SU-DHL-6 (cell line): ENCODE measurements around the gene SYTL1.

ENCODE experiments used
- H2AFZ ChIP-seq: fragments of 200-600 bp; sonication (generic); 2 replicates; pipeline ENCODE4 v1.6.1; 2014; ENCODE audit warnings: low read depth, mild to moderate bottlenecking, moderate library complexity, mixed read lengths, antibody characterized with exemption, low read length; ENCODE audit not compliant: severe bottlenecking
- H3F3A ChIP-seq: fragments of 200-600 bp; shearing (Covaris generic); 2 replicates; pipeline ENCODE4 v1.6.0; 2016; ENCODE audit warnings: antibody characterized with exemption, mild to moderate bottlenecking; ENCODE audit not compliant: insufficient read depth
- H3K27ac ChIP-seq: fragments of 200-600 bp; sonication (generic); 2 replicates; pipeline ENCODE4 v1.5.1; 2016; ENCODE audit warnings: low read depth, mild to moderate bottlenecking, low read length, moderate library complexity, mixed read lengths
- H3K27me3 ChIP-seq: fragments of 200-600 bp; sonication (generic), shearing (Covaris generic); 2 replicates; pipeline ENCODE4 v1.6.0; 2014; ENCODE audit warnings: mild to moderate bottlenecking, low read length
- H3K36me3 ChIP-seq: fragments of 200-600 bp; sonication (generic); 2 replicates; pipeline ENCODE4 v1.6.1; 2014; ENCODE audit warnings: mild to moderate bottlenecking, low read length, mixed read lengths
- H3K4me2 ChIP-seq: fragments of 300-600, 200-600 bp; shearing (Covaris generic), sonication (generic); 2 replicates; pipeline ENCODE4 v1.6.0; 2014; ENCODE audit warnings: low read length, low read depth, mild to moderate bottlenecking; ENCODE audit not compliant: poor library complexity, severe bottlenecking
- H3K4me3 ChIP-seq: fragments of 200-600 bp; sonication (generic); 2 replicates; pipeline ENCODE4 v1.5.1; 2014; ENCODE audit warnings: antibody characterized with exemption, low read length, mild to moderate bottlenecking, mixed read lengths; ENCODE audit not compliant: insufficient read depth, poor library complexity, severe bottlenecking
- H3K79me2 ChIP-seq: fragments of 200-600 bp; sonication (generic); 2 replicates; pipeline ENCODE4 v1.6.1; 2014; ENCODE audit warnings: mild to moderate bottlenecking, low read length, moderate library complexity; ENCODE audit not compliant: insufficient read depth
- H3K9ac ChIP-seq: fragments of 200-600 bp; sonication (generic); 2 replicates; pipeline ENCODE4 v1.7.0; 2014; ENCODE audit warnings: mild to moderate bottlenecking, low read length
- H3K9me2 ChIP-seq: fragments of 200-600 bp; sonication (generic); replicated peaks from 2 replicates; pipeline ENCODE4 v1.6.1; 2014; ENCODE audit warnings: low read length; ENCODE audit not compliant: insufficient read depth
- H3K9me3 ChIP-seq: fragments of 200-600 bp; sonication (generic); 2 replicates; pipeline ENCODE4 v1.6.1; 2014; ENCODE audit warnings: low read length, mixed read lengths; ENCODE audit not compliant: insufficient read depth
- H4K20me1 ChIP-seq: fragments of 200-600 bp; sonication (generic); 2 replicates; pipeline ENCODE4 v1.6.1; 2014; ENCODE audit warnings: low read depth, mild to moderate bottlenecking, antibody characterized with exemption, low read length, moderate library complexity, mixed read lengths
- CTCF ChIP-seq: fragments of 200-600 bp; sonication (generic); IDR thresholded peaks from one replicate; pipeline ENCODE4 v1.5.1; 2017; ENCODE audit warnings: antibody characterized with exemption, mild to moderate bottlenecking, low read length, moderate library complexity; ENCODE audit not compliant: insufficient read depth, poor library complexity, severe bottlenecking
- EZH2phosphoT487 ChIP-seq: fragments of 200-600 bp; sonication (generic), shearing (Covaris generic); conservative IDR thresholded peaks from 2 replicates; pipeline ENCODE4 v1.6.1; 2018; ENCODE audit warnings: mild to moderate bottlenecking, antibody characterized with exemption, low read length, moderate library complexity, mixed read lengths

Gene SYTL1

GRCh38 chr1:27335506-27336422, 6.1 kb upstream of the SYTL1 start:
- Histone ChIP-seq H4K20me1 (no peaks in the 10 kb centered on the region), H2AFZ (no peak overlapping the region), H3F3A (peaks cover under 1% of the 10 kb centered on the region; the same call in 1 of the 2 replicates), H3K9ac (no peak overlapping the region), H3K4me3 (no peak overlapping the region), H3K4me2 (no peak overlapping the region), H3K79me2 (0 out of 2 replicates have a peak, but pooled peaks cover 2% of the 10 kb centered on the region), H3K9me3 (no peaks in the 10 kb centered on the region), H3K27ac (no peak overlapping the region), H3K27me3 (no peaks in the 10 kb centered on the region), H3K36me3 (no peaks in the 10 kb centered on the region), H3K9me2 (no peaks in the 10 kb centered on the region)
- no peak for TF ChIP-seq CTCF
- no peak for TF ChIP-seq EZH2phosphoT487

- H3K79me2 ChIP-seq: no peaks in the 10 kb centered on the region
- no peaks in the 10 kb centered on the region for H4K20me1 ChIP-seq
- H3K9ac ChIP-seq: no peak overlapping the region
- peaks cover 10% of the 10 kb centered on the region for H3F3A ChIP-seq
- no peak overlapping the region for H2AFZ ChIP-seq
- no peaks in the 10 kb centered on the region for H3K9me2 ChIP-seq
- H3K36me3 ChIP-seq: no peaks in the 10 kb centered on the region
- H3K27ac ChIP-seq: no peak overlapping the region
- H3K9me3 ChIP-seq: no peaks in the 10 kb centered on the region
- H3K27me3 ChIP-seq: no peaks in the 10 kb centered on the region
- no peak overlapping the region for H3K4me2 ChIP-seq
- TF ChIP-seq CTCF (no peak), EZH2phosphoT487 (no peak)
- no peak overlapping the region for H3K4me3 ChIP-seq
Measured at GRCh38 chr1:27336756-27337155, 5.1 kb upstream of the SYTL1 start.

- Histone ChIP-seq H3K9ac (no peak overlapping the region), H3K36me3 (no peaks in the 10 kb centered on the region), H3F3A (peaks cover 19% of the 10 kb centered on the region), H3K4me3 (no peak overlapping the region), H3K4me2 (no peak overlapping the region), H3K9me3 (no peaks in the 10 kb centered on the region), H3K27ac (no peak overlapping the region), H3K79me2 (peaks cover 5% of the 10 kb centered on the region; the same call in 1 of the 2 replicates), H2AFZ (no peak overlapping the region), H3K9me2 (no peaks in the 10 kb centered on the region), H4K20me1 (no peaks in the 10 kb centered on the region), H3K27me3 (no peaks in the 10 kb centered on the region)
- no peak for TF ChIP-seq CTCF
- TF ChIP-seq EZH2phosphoT487: no peak
Measured at GRCh38 chr1:27338751-27339150, 3.1 kb upstream of the SYTL1 start.
